Stimulated activated CD8-positive, alpha-beta memory T cell treated with anti-CD3 and anti-CD28 coated beads, Interleukin-4, amount 100 ng/mL, for 48 hours (primary cell): Measurements from ENCODE around the gene PCDH9.

ENCODE experiments used
- DNase-seq: peaks from one replicate; pipeline ENCODE4 v3.0.0-alpha.2; 2020

Gene PCDH9

DNA sequence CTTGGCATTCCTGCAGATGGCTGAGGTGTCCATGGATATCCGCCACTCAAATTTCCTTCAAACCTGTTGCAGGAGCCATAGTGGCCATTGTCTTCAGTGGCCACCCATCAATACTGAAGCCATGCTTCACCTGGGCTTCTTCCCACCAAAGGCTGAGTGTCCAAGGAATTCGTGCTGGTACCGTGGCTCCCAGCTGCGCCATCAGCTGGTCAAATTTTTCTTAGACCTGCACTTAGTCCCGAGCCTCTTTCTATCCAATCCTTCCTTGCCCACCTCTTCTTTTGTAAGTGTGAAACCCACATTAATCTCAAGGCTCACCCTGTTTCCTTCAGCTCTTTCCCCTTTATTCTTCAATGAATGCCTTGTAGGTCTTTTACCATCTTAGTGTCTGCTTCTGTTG is 152.1 kb downstream of the PCDH9 start:
- no peak for DNase-seq

- no peak for DNase-seq
These were observed 153.0 kb downstream of the PCDH9 start for GRCh38 chr13:67077132-67077531.

DNA sequence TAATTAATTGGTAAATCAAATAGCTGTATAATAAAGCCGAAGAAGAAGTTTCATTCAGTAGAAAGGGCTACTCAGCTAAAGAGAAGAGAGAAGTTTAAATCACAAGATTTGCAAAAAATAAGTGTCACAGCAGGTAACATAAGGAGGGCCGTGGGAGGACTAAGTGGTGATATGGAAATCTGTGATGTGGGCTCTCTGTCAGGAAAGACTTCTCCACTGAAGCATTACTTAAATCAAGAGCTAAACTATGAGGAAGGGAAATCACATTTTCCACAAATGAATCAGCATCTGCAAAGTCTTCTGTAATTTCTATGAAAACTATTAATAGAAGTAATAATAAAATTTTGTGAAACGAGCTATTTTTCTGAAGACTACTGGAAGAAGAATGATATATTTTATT is 153.8 kb downstream of the PCDH9 start:
- DNase-seq = no peak

GRCh38 chr13:67075239-67075638 is 154.9 kb downstream of the PCDH9 start:
- no peak for DNase-seq

DNA sequence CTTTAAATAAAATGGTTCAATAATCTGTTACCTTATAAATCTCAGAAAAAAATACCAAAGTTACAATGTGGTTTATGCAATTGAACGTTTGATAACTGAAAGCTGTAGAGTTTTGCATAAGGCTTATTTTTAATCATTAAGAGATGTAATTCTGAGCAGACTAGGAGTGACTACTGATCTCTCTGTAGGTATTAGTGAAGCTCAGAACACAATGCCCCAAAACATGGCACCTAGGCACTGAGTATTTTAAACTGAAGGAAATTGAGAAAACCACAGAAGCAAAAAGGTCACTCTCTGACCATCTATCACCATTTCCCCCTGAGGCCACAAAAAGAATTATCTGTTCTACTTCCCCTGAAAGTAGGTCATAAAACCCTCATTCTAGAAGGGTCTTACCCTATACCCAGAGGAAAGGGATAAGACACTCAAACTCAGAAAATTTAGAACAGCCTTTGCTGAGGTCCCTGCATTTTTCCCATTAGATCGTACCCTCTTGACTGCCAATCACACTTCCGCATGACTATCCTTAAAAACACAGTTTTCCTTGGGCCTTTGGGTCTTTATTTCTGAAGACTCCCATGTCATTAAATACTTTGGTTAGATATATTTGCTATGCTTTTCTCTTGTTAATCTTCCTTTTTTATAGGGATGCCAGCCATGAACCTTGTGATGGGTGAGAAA is 158.1 kb downstream of the PCDH9 start:
- no peak for DNase-seq

DNA sequence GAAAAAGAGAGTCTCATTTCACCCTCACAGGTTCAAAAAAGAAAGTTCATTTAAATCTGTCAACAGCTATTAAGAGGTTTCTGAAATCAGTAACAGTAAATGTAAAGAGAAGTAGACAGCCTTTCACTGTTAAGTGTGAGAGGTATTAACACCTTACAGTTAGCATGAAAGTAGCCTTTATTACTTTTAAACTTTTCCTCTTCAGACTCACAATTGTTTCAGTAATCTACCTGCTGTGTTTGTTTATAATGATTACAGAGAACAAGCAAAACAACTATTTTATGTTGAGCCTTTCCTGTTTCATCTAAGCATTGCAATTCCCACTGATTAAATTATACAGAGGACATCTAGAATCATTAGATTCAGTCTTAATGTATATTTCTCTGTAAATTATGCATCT is 159.8 kb downstream of the PCDH9 start:
- DNase-seq = no peak

- DNase-seq = no peak
These were observed 160.9 kb downstream of the PCDH9 start for GRCh38 chr13:67069117-67069767.

DNA sequence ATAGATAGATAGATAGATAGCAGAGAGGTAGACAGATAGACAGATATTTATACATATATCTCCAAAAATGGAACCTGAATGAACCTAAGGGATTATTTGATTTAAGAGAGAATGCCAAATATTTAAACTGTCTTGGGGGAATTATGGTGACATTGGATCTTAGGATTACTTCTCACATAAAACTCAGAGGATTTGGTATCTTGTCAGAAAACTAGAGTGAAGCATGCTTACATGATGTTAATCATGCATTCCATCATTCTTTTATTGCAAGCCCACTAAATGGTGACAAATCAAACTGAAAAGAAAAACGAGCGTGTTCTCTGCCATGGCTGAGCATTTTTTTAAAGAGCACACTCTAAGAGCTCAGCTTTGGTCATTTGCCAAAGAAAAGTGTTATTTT is 165.2 kb downstream of the PCDH9 start:
- DNase-seq = no peak

DNA sequence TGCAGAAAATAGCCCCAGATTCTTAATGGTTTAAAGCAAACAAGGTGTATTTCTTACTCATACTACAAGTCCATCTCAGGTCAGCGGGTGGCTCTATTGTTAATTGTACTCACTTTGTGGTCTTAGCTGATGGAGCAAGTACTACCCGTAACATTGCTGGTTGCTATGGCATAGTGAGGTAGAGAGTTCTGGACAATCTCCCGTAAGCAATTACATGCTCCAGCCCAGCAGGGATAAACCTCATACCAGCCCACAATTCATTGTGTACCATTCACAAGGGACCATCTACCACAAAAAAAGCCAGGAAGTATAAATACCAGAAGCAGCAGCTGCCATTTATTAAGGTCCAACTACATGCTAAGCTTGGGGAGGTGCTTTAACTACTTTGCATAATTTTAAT is 167.1 kb downstream of the PCDH9 start:
- DNase-seq = no peak

DNA sequence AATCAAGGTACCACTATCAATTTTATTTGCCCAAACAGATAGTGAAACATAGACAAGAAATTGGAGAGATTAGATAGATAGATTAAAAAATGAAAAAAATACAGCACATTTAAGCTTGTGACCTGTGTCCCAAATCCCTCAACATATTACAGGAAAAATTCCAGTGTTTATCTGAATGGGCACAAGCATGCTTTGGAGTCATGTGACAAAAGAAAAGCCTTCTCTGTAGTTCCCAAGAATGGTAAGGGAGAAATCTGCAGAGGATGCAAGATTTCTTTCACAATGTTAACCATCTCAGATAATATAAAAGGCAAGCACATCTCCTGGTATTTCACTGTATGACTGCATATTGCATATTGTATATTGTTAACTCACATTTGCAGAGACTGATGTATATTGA is 168.0 kb downstream of the PCDH9 start:
- DNase-seq = no peak

- DNase-seq = no peak
These were observed 168.4 kb downstream of the PCDH9 start for GRCh38 chr13:67061750-67062149.

GRCh38 chr13:67052550-67053490 is 177.3 kb downstream of the PCDH9 start:
- no peak for DNase-seq

- no peak for DNase-seq
These were observed 180.4 kb downstream of the PCDH9 start for GRCh38 chr13:67049744-67050143.

- no peak for DNase-seq
These were observed 181.3 kb downstream of the PCDH9 start for GRCh38 chr13:67048821-67049150.

DNA sequence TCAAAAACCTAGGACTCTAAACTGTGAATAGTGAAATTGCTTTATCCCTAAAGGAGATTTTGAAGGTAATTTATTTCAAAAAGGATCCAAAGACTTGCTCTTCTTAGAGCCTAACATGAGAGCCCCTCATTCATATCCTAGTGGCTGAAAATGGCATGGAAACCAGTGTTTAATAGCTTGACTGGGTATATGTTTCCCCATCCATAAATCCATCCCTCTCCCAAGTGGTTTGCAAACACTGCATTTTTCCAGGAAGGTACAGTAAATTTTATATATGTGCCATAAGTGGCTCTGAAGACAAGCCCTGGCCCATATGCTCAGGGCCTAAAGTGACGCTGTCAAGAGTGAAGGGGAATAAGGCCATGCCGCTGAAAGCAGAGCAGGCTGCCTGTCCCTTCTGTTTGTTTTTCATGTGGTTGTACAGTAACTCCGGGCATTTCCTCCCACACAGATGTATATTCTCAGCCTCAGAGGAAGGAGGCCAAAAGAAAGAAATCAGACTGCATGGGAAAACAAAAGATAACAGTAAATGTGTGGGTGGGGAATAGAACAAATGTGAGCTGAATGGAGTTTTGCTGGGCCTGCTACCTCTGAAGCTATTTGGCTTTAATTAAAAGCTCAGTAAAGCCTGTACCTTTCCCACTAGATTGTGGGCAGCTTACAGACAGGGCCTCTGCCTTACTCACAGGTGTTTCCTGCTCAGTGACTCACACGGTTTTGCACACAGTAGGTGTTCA is 181.9 kb downstream of the PCDH9 start:
- DNase-seq = no peak

- DNase-seq = no peak
These were observed 184.8 kb downstream of the PCDH9 start for GRCh38 chr13:67045357-67045756.

DNA sequence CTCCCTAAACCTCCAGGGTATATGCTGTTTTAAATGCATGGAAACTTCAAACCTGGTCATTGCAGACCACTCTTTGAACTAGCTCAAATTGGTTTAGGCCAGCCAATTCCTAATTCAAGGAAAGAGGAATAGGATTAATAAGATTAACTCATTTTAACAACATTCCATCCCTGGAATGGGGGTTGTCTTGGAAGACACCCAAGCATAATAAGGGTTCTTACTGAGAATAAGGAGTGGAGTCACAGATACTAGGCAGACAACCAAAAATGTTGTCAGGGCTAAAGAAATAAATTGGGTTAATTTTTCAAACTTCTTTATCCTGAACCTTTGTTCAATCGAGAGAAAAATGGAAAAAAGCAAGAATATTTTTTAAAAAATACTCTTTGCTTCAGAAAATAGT is 186.2 kb downstream of the PCDH9 start:
- DNase-seq = no peak

DNA sequence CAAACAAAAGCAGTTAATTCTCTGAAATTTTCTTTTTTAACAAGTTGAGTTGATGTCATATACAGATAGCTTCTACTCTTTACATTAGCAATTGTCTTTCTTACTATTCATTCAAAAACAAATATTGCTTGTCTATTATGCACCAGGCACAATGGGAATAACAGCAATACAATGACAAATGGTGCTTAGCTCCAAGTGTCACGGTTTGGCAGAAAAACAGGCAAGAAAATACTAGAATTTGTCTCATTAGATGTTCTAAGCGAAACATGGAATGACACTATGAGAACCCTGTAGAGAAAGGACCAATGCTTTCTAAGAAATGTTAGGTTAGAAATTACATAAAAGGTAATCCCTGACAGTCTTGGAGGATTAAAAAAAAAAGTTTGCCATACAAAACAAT is 187.6 kb downstream of the PCDH9 start:
- DNase-seq = no peak

DNA sequence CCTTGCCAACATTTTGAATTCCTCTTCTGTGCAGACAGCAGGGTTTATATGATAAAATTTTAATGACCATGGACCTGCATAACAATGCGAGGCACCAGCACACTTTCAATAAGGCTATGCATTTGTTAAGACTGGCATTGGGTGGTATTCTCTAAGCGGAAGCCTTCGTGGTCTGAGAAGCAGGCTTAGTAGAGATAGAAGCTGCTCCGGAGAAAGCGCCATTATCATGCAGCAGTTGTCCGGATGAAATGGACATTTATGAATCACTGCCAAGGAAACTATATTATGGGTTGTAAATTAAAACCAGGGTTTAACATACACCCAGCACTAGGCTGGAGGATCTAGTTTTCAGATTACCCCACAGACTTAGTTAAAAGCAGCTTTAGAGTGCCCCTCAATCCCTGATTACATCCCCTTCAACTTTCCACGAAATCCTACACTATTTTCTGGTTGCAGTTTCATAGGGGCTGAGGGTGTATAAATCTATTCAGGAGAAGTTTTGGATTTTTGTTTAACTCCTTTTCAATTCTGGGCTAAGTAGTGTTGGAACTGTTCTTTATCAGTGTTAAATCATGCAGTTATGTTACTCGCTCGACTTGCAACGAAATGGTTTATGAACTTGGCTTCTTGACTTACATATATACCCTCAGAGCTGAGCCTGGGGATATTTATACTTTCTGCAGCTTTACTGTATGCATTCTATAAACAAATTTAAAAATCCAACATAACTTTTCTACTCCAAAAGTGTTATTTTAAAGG is 193.3 kb downstream of the PCDH9 start:
- DNase-seq = no peak

DNA sequence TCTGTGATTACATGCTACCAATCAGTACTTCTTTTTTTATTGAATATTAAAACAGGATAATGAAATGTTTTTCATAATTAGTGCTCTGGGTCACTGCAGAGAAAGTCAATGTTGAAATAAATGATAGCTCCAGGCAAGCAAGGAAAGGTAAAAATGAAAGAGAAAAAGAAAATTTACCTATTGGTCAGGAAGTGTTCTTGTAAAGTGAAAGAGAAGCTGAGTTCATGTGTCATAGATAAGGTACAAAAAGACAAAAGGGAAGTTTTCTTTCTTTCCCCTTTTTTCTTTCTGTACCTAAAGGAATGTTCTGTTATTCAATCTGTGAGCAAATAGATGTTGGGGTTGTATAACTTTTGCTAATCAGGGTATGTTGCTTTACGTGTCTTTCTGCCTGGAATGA is 197.0 kb downstream of the PCDH9 start:
- no peak for DNase-seq

DNA sequence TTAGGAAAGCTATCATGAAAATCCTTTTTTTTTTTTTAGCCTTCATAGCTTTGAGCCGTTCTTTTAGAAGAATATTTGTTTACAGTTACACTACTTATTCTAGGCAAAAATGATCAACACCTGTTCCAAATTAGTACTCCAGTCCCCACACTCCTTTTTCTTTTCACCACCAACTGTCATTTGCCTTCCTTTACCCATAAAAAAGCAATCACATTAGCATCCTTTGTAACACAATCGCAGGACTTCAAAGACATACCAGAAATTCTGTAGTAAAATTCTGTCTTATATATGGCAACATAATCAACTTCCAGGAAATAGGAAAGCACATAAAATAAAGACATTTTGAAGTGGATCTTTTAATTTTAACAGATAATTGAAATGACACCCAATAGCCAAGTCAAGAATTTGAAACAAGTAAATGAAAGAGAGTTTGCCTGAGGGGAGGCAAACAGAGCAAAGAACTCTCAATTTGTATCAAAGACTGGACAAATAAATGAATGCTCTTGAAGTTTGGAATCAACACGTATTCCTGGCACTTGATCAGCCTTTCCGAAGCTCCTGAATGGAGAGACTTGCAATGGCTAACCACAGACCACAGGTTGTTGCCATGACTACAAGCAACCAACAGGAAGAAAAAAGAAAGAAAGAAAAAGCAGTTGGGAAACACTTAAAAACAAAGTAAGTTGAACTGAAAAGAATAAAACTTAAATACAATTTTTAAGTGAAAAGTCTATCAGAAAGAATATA is 206.8 kb downstream of the PCDH9 start:
- no peak for DNase-seq

GRCh38 chr13:67018775-67019174 is 211.4 kb downstream of the PCDH9 start:
- DNase-seq = no peak
